Mucosa of descending colon (tissue), 3 donors: Measurements from ENCODE around the gene OR5AN1. TPM values are rescaled to one million over a fixed set of nuclear protein-coding genes. Genes with fewer than 3 reads are reported as not detected.

Experiments used
- ATAC-seq: fragments of 200-7000 bp; cut with Tn5 transposase; one replicate; pipeline ENCODE4 v1.9.1; 2020; ENCODE audit warnings: mild to moderate bottlenecking, moderate library complexity
- DNase-seq, 3 donors: peaks; one replicate each; pipeline ENCODE4 v3.0.0-alpha.2; 2020
- H3K36me3 ChIP-seq: fragments of 200-600 bp; one replicate; pipeline ENCODE4 v1.8.0; 2021; ENCODE audit warnings: low read depth, mild to moderate bottlenecking
- H3K4me1 ChIP-seq: fragments of 200-600 bp; one replicate; pipeline ENCODE4 v1.8.0; 2021; ENCODE audit warnings: low read depth, mild to moderate bottlenecking
- H3K4me3 ChIP-seq: fragments of 200-600 bp; one replicate; pipeline ENCODE4 v1.8.0; 2021; ENCODE audit warnings: mild to moderate bottlenecking
- H3K9me3 ChIP-seq: fragments of 200-600 bp; one replicate; pipeline ENCODE4 v1.8.0; 2021; ENCODE audit warnings: mild to moderate bottlenecking
- intact Hi-C, 2 donors: fragments of 100-400 bp; cut with DNase I in 1 of 2; cut with micrococcal nuclease in 1 of 2; formaldehyde crosslinking; loops; one replicate each; pipeline versions ENCODE4 v1.11.0 to v1.11.1; 2022; cut with DNase I, micrococcal nuclease
- total RNA-seq, 3 donors: library from RNA; stranded (reverse); fragmentation: NEBNext Ultra II Directional in 2 of 3; extraction: Animal tissue kit (Norgen Biotek cat#: 25700) in 2 of 3; gene quantifications; one replicate each; pipeline versions ENCODE4 v1.2.1 to v1.2.4, GENCODE V29; 2021 to 2023
- TF ChIP-seq, protein P1 (sequence below): fragments of 200-600 bp; IDR thresholded peaks from one replicate; pipeline ENCODE4 v1.8.0; 2022; ENCODE audit warnings: antibody characterized with exemption, mild to moderate bottlenecking
- donor health status: DM: no; HTN: no; CAD: no; lungs with moderate emphysema.
- donor health status: DM: no; HTN: no; CAD: no.
- donor health status: DM: no; HTN: yes; CAD: no.

Gene OR5AN1
- total RNA-seq, 3 donors from 2014 or later, result not detected

GRCh38 chr11:59413646-59414045, 55.0 kb downstream of the OR5AN1 start:
- H3K4me3 ChIP-seq, result no peak overlapping the region
- DNase-seq (no peak), ATAC-seq (no peak)
- intact Hi-C loops, result no loop called here
- peaks cover 7% of the 10 kb centered on the region for H3K9me3 ChIP-seq
- H3K36me3 ChIP-seq, result no peaks in the 10 kb centered on the region
- no peaks in the 10 kb centered on the region for H3K4me1 ChIP-seq
- TF ChIP-seq, protein P1, sequence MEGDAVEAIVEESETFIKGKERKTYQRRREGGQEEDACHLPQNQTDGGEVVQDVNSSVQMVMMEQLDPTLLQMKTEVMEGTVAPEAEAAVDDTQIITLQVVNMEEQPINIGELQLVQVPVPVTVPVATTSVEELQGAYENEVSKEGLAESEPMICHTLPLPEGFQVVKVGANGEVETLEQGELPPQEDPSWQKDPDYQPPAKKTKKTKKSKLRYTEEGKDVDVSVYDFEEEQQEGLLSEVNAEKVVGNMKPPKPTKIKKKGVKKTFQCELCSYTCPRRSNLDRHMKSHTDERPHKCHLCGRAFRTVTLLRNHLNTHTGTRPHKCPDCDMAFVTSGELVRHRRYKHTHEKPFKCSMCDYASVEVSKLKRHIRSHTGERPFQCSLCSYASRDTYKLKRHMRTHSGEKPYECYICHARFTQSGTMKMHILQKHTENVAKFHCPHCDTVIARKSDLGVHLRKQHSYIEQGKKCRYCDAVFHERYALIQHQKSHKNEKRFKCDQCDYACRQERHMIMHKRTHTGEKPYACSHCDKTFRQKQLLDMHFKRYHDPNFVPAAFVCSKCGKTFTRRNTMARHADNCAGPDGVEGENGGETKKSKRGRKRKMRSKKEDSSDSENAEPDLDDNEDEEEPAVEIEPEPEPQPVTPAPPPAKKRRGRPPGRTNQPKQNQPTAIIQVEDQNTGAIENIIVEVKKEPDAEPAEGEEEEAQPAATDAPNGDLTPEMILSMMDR, result no peak

- Histone ChIP-seq H3K4me1 (no peaks in the 10 kb centered on the region), H3K9me3 (peaks cover 4% of the 10 kb centered on the region), H3K36me3 (no peaks in the 10 kb centered on the region), H3K4me3 (no peak overlapping the region)
- TF ChIP-seq, protein P1, result no peak
- intact Hi-C loops, result no loop called here
- ATAC-seq (no peak), DNase-seq (no peak)
Measured at GRCh38 chr11:59415111-59415510, 56.4 kb downstream of the OR5AN1 start.

DNA sequence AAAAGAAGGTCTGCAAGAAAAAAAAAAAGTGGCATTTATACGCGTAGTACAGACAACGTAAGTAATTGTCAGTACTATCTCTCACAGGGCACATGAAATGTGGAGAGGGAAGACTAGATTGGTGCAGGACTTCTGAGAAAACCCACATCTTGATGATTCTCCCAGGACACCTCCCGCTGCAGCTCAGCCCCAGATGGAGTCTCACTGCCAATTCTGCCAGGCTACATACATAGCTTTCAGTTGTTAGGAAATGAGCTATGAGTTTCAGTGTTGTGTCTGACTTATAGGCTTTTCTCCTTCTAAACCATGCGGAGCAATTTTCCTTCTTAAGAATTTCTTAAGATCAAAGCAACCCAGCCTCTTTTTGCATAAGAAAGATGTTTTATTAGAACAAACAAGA, 57.9 kb downstream of the OR5AN1 start:
- no peaks in the 10 kb centered on the region for H3K36me3 ChIP-seq
- no peaks in the 10 kb centered on the region for H3K4me1 ChIP-seq
- no peak overlapping the region for H3K4me3 ChIP-seq
- TF ChIP-seq, protein P1, result no peak
- intact Hi-C loops, result no loop called here
- no peak for DNase-seq
- no peak for ATAC-seq
- no peaks in the 10 kb centered on the region for H3K9me3 ChIP-seq

DNA sequence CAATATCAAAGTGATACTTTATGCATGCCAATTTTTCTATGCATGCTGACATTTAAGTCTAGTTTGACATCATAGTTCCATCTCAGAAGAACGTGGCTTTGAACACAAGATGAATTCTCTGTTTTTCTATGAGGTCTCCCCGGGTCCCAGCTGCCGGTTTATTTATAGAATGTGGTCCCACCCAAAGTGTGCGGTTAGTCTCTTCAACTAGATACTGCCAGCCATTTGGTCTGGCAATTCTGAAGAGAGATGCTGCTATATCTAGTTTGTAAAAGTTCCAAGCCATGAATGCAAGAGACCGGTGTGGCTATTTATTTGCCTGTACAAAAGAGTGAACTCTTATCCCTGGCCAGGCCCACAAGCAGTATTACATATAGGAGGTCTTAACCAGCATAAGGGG, 58.3 kb downstream of the OR5AN1 start:
- Histone ChIP-seq H3K4me3 (no peak overlapping the region), H3K9me3 (no peaks in the 10 kb centered on the region), H3K4me1 (no peaks in the 10 kb centered on the region), H3K36me3 (no peaks in the 10 kb centered on the region)
- DNase-seq (no peak), ATAC-seq (no peak)
- TF ChIP-seq, protein P1, result no peak
- intact Hi-C loops, result no loop called here

GRCh38 chr11:59418156-59418555, 59.5 kb downstream of the OR5AN1 start:
- DNase-seq (no peak), ATAC-seq (no peak)
- Histone ChIP-seq H3K9me3 (no peaks in the 10 kb centered on the region), H3K4me1 (no peaks in the 10 kb centered on the region), H3K4me3 (no peak overlapping the region), H3K36me3 (no peaks in the 10 kb centered on the region)
- TF ChIP-seq, protein P1, result no peak
- intact Hi-C loops, result no loop called here

Other genes with a start within 250 kb of the OR5AN1 start
- gene FAM111A, start 216.0 kb upstream of the OR5AN1 start, total RNA-seq, result 10 to 100 TPM; 33.6 to 36.0 (median 35.6) TPM
- 10 to 100 TPM; 37.4 to 95.7 (median 53.8) TPM for gene DTX4, start 186.8 kb upstream of the OR5AN1 start, total RNA-seq
- 10 to 100 TPM in 2 of 3 donors, 1 to 10 TPM in 1; 8.7 to 30.8 (median 21.9) TPM for gene MPEG1, start 146.0 kb upstream of the OR5AN1 start, total RNA-seq
- not detected for gene OR5A2, start 67.5 kb downstream of the OR5AN1 start, total RNA-seq
- not detected for gene OR5A1, start 77.6 kb downstream of the OR5AN1 start, total RNA-seq
- not detected for gene OR4D6, start 98.1 kb downstream of the OR5AN1 start, total RNA-seq
- gene OR4D10, start 114.4 kb downstream of the OR5AN1 start, total RNA-seq, result not detected
- not detected for gene OR4D11, start 144.7 kb downstream of the OR5AN1 start, total RNA-seq
- gene OR4D9, start 152.6 kb downstream of the OR5AN1 start, total RNA-seq, result not detected